A549 (cell line): ENCODE measurements around the gene HLA-DQB1. TPM values are rescaled to one million over a fixed set of nuclear protein-coding genes. Genes with fewer than 3 reads are reported as not detected.
"Not testable (repeated sequence)": the region's sequence is repeated elsewhere in the genome, so short reads cannot be mapped to it uniquely, and the experiment has no call there.

ENCODE experiments used
- ATAC-seq, 2 experiments: fragments of 200-7000 bp in 1 of 2; fragments of >200 bp in 1 of 2; cut with Nextera tagmentation in 1 of 2; cut with Tn5 transposase in 1 of 2; 3 replicates each; pipeline versions ENCODE4 v1.8.0 to v1.9.1; 2018 to 2020; ENCODE audit warnings: mild to moderate bottlenecking in 1 of 2, moderate library complexity in 1 of 2
- CTCF ChIA-PET: fragments of 300-600 bp; sonication (Branson Sonifier 250); formaldehyde crosslinking; extraction: SDS; loops from one replicate; lab custom pipeline; 2021; ENCODE audit warnings: antibody characterized with exemption, inconsistent platforms; lab: Yijun Ruan, JAX
- POLR2A ChIA-PET: fragments of 350-600 bp; formaldehyde crosslinking; extraction: SDS; loops from one replicate; lab custom pipeline; 2021; ENCODE audit warnings: antibody characterized with exemption, inconsistent platforms; lab: Yijun Ruan, JAX
- DNase-seq, 2 experiments: peaks; one replicate each; pipeline versions ENCODE4 v3.0.0 to v3.0.0-alpha.2; 2011 to 2016; ENCODE audit warnings: low read depth in 1 of 2, low spot score in 1 of 2
- FAIRE-seq: peaks from 2 replicates; lab custom pipeline; 2011; peaks lifted over from hg19 to GRCh38; lab: Jason Lieb, UNC
- H3K27ac ChIP-seq, 2 experiments: fragments of >200 bp; sonication (Bioruptor Twin); formaldehyde crosslinking; 3 replicates each; pipeline ENCODE4 v1.5.1; 2016 to 2017
- H3K4me1 ChIP-seq: fragments of >200 bp; sonication (Bioruptor Twin); formaldehyde crosslinking; 3 replicates; pipeline ENCODE4 v1.6.1; 2016
- H3K4me2 ChIP-seq: fragments of >200 bp; sonication (Bioruptor Twin); formaldehyde crosslinking; 3 replicates; pipeline ENCODE4 v1.6.1; 2016
- H3K4me3 ChIP-seq: fragments of >200 bp; sonication (Bioruptor Twin); formaldehyde crosslinking; 3 replicates; pipeline ENCODE4 v1.5.1; 2016
- H3K9me3 ChIP-seq: fragments of >200 bp; sonication (Bioruptor Twin); formaldehyde crosslinking; 3 replicates; pipeline ENCODE4 v1.6.1; 2016
- ATOH8 ChIP-seq: fragments of 250-450 bp; sonication (Bioruptor Pico); IDR thresholded peaks from 2 replicates; pipeline ENCODE4 v1.5.0; 2020; ENCODE audit warnings: low read depth, mild to moderate bottlenecking, moderate library complexity
- BCL3 ChIP-seq: fragments of >200 bp; sonication (Bioruptor Twin); formaldehyde crosslinking; IDR thresholded peaks from 3 replicates; pipeline ENCODE4 v1.6.1; 2016
- CBX8 ChIP-seq: fragments of 200-600 bp; sonication (generic); IDR thresholded peaks from 2 replicates; pipeline ENCODE4 v1.6.1; 2016
- CHD4 ChIP-seq: fragments of 200-600 bp; sonication (generic); IDR thresholded peaks from 2 replicates; pipeline ENCODE4 v1.6.1; 2016; ENCODE audit warnings: antibody characterized with exemption, mild to moderate bottlenecking, borderline replicate concordance
- EHMT2 ChIP-seq: fragments of 200-600 bp; sonication (generic); IDR thresholded peaks from 2 replicates; pipeline ENCODE4 v1.6.1; 2016; ENCODE audit warnings: antibody characterized with exemption, low read depth, mild to moderate bottlenecking, moderate library complexity
- ELK1 ChIP-seq: fragments of 150-350 bp; IDR thresholded peaks from 2 replicates; pipeline ENCODE4 v1.6.1; 2014; ENCODE audit warnings: low read depth, mild to moderate bottlenecking, low read length
- EP300 ChIP-seq, 2 experiments: fragments of >200 bp; sonication (Bioruptor Twin); formaldehyde crosslinking; IDR thresholded peaks; 2 replicates in 1 of 2; 3 replicates in 1 of 2; pipeline ENCODE4 v1.6.1; 2016 to 2017
- GATA3 ChIP-seq: IDR thresholded peaks from 2 replicates; pipeline ENCODE4 v1.6.1; 2012; ENCODE audit warnings: borderline replicate concordance
- HEYL ChIP-seq: fragments of 250-450 bp; sonication (Bioruptor Pico); IDR thresholded peaks from 2 replicates; pipeline ENCODE4 v1.8.0; 2021; ENCODE audit warnings: mild to moderate bottlenecking, moderate library complexity
- HMGXB4 ChIP-seq: fragments of 250-450 bp; sonication (Bioruptor Pico); IDR thresholded peaks from 2 replicates; pipeline ENCODE4 v1.5.0; 2021; ENCODE audit warnings: mild to moderate bottlenecking, moderate library complexity, borderline replicate concordance
- HOXA7 ChIP-seq: fragments of 250-450 bp; sonication (Bioruptor Pico); IDR thresholded peaks from 2 replicates; pipeline ENCODE4 v1.5.0; 2020; ENCODE audit warnings: mild to moderate bottlenecking, moderate library complexity
- HOXB13 ChIP-seq: fragments of 250-450 bp; sonication (Bioruptor Pico); IDR thresholded peaks from 2 replicates; pipeline ENCODE4 v1.5.0; 2020; ENCODE audit warnings: low read depth, mild to moderate bottlenecking, moderate library complexity
- HOXB5 ChIP-seq: fragments of 250-450 bp; sonication (Bioruptor Pico); IDR thresholded peaks from 2 replicates; pipeline ENCODE4 v1.5.0; 2020; ENCODE audit warnings: mild to moderate bottlenecking, moderate library complexity
- JUNB ChIP-seq: fragments of >200 bp; sonication (Bioruptor Twin); formaldehyde crosslinking; IDR thresholded peaks from 2 replicates; pipeline ENCODE4 v1.6.1; 2016
- KDM5A ChIP-seq: fragments of 200-600 bp; sonication (generic); IDR thresholded peaks from 2 replicates; pipeline ENCODE4 v1.6.1; 2016; ENCODE audit warnings: antibody characterized with exemption, mild to moderate bottlenecking
- MAZ ChIP-seq: fragments of 150-350 bp; IDR thresholded peaks from 2 replicates; pipeline ENCODE4 v1.6.1; 2014; ENCODE audit warnings: antibody characterized with exemption, low read depth, low read length, borderline replicate concordance
- NFE2L2 ChIP-seq: fragments of 150-350 bp; conservative IDR thresholded peaks from 2 replicates; pipeline ENCODE4 v1.6.1; 2014; ENCODE audit warnings: low read length
- NPAS2 ChIP-seq: fragments of 250-450 bp; sonication (Bioruptor Pico); IDR thresholded peaks from 2 replicates; pipeline ENCODE4 v1.8.0; 2022; ENCODE audit warnings: mild to moderate bottlenecking, moderate library complexity, borderline replicate concordance
- PHF8 ChIP-seq: fragments of 200-600 bp; sonication (generic); IDR thresholded peaks from 2 replicates; pipeline ENCODE4 v1.6.1; 2016; ENCODE audit warnings: low read depth, mild to moderate bottlenecking, antibody characterized with exemption, moderate library complexity, borderline replicate concordance
- RAD21 ChIP-seq, 2 experiments: fragments of >200 bp in 1 of 2; sonication (Bioruptor Twin) in 1 of 2; formaldehyde crosslinking in 1 of 2; IDR thresholded peaks in 1 of 2; conservative IDR thresholded peaks in 1 of 2; 2 replicates in 1 of 2; 3 replicates in 1 of 2; pipeline ENCODE4 v1.6.1; 2012 to 2018; ENCODE audit warnings: inconsistent platforms in 1 of 2
- USF2 ChIP-seq: fragments of 450-650 bp; IDR thresholded peaks from 2 replicates; pipeline ENCODE4 v1.6.1; 2014; ENCODE audit warnings: antibody characterized with exemption
- ZC3H11A ChIP-seq: fragments of 450-650 bp; IDR thresholded peaks from 2 replicates; pipeline ENCODE4 v1.6.1; 2014; ENCODE audit warnings: antibody characterized with exemption, mild to moderate bottlenecking
- ZSCAN20 ChIP-seq: fragments of 250-450 bp; sonication (Bioruptor Pico); IDR thresholded peaks from 2 replicates; pipeline ENCODE4 v1.8.0; 2022; ENCODE audit warnings: mild to moderate bottlenecking, moderate library complexity
- WGBS: methylation state at CpG from one replicate; pipeline ENCODE4 v1.1.6; 2017; ENCODE audit errors: missing lambda C conversion rate; 5-methylcytosine and 5-hydroxymethylcytosine counted together
- polyA plus RNA-seq, 4 experiments: library from polyadenylated mRNA; depleted of rRNA in 3 of 4; stranded (reverse); fragments of >200 nt; fragmentation: RNase III in 1 of 4; extraction: RNeasy Plus Mini Kit Qiagen cat#74134 plus additional on column Dnase treatment in 1 of 4; gene quantifications; 2 replicates in 3 of 4; 3 replicates in 1 of 4; pipeline ENCODE4 v1.2.3, GENCODE V29; 2011 to 2017

Gene HLA-DQB1
- polyA plus RNA-seq, 2 of the 4 experiments (the other 2 are of a cell fraction) = not detected

- Histone ChIP-seq H3K4me1 (no peaks in the 10 kb centered on the region), H3K9me3 (no peaks in the 10 kb centered on the region), H3K4me3 (no peak overlapping the region), H3K4me2 (no peak overlapping the region), H3K27ac (no peak overlapping the region)
- TF ChIP-seq NFE2L2 (no peak), ZC3H11A (no peak), ZSCAN20 (CRISPR knock-in tag) (no peak), HOXB13 (CRISPR knock-in tag) (no peak), CHD4 (no peak), NPAS2 (CRISPR knock-in tag) (no peak), KDM5A (no peak), CBX8 (no peak), HMGXB4 (CRISPR knock-in tag) (no peak), PHF8 (no peak), EHMT2 (no peak), USF2 (no peak), ATOH8 (CRISPR knock-in tag) (no peak), RAD21 (conservative IDR thresholded peaks at IDR 0.05 in 1 of 2, IDR thresholded peaks at IDR 0.05 in 1 of 2) (no peak)
- ATAC-seq = no peak
- WGBS = 37% methylated on average over 3 of the region's 3 CpGs
- no peak for DNase-seq
- no peak for FAIRE-seq
- ChIA-PET CTCF (interaction anchor here (0.6 kb wide), 1 partner anchor 241 kb away, joined by 3 read pairs; no protein-coding TSS in a partner anchor), POLR2A (no interaction called here)
Observed at GRCh38 chr6:32637883-32638282, 28.6 kb downstream of the HLA-DQB1 start.

- Histone ChIP-seq H3K4me2 (no peak within 1 kb of the TSS), H3K27ac (no peak within 1 kb of the TSS), H3K4me3 (no peak within 1 kb of the TSS), H3K9me3 (no peaks in the 10 kb centered on the region), H3K4me1 (no peaks in the 10 kb centered on the region)
- 4% methylated on average over 7 of the region's 7 CpGs for WGBS
- no peak for TF ChIP-seq GATA3
- DNase-seq (no peak), FAIRE-seq (no peak), ATAC-seq (no peak)
- ChIA-PET POLR2A (no interaction called here), CTCF (interaction anchor here (0.6 kb wide), 1 partner anchor 242 kb away, joined by 3 read pairs; no protein-coding TSS in a partner anchor)
Observed at GRCh38 chr6:32637219-32637880, 29.1 kb downstream of the HLA-DQB1 start, which contains the start of gene HLA-DQA1. TSS of gene HLA-DQA1 (plus strand) at chr6:32637406. CDS start at chr6:32637459, 53 bp downstream.

- CTCF ChIA-PET = no interaction called here
- no peak for TF ChIP-seq HEYL
- no peak for TF ChIP-seq HOXB5
- no peak for TF ChIP-seq ELK1
- TF ChIP-seq JUNB = no peak
- TF ChIP-seq BCL3 = no peak
- TF ChIP-seq ATOH8 (CRISPR knock-in tag) = no peak
- TF ChIP-seq EP300 (IDR thresholded peaks at IDR 0.05) = no peak
- TF ChIP-seq MAZ = no peak
- TF ChIP-seq ZSCAN20 (CRISPR knock-in tag) = no peak
- TF ChIP-seq HOXA7 (CRISPR knock-in tag) = no peak
- no peaks in the 10 kb centered on the region for H3K4me1 ChIP-seq
- DNase-seq (no peak), FAIRE-seq (no peak), ATAC-seq (no peak)
- no peak overlapping the region for H3K4me2 ChIP-seq
- POLR2A ChIA-PET = no interaction called here
- no peaks in the 10 kb centered on the region for H3K9me3 ChIP-seq
- 3% methylated on average over 2 of the region's 2 CpGs for WGBS
- H3K27ac ChIP-seq = no peak overlapping the region
- H3K4me3 ChIP-seq = no peak overlapping the region
Observed at GRCh38 chr6:32635526-32636123, 30.8 kb downstream of the HLA-DQB1 start.

GRCh38 chr6:32629793-32630192, 36.7 kb downstream of the HLA-DQB1 start:
- H3K9me3 ChIP-seq, POLR2A ChIA-PET, DNase-seq, FAIRE-seq, H3K4me2 ChIP-seq, H3K4me3 ChIP-seq, H3K27ac ChIP-seq, H3K4me1 ChIP-seq, ATAC-seq: not testable (repeated sequence)
- whole genome bisulfite sequencing = 95% methylated on average over 7 of the region's 13 CpGs
- CTCF ChIA-PET = interaction anchor here (0.9 kb wide), 1 partner anchor 9 kb away, joined by 3 read pairs; no protein-coding TSS in a partner anchor
